Measurements from ENCODE around the gene ROR2.

- TF ChIP-seq POLR2A (IDR thresholded peaks at IDR 0.05) (no peak), CTCF (IDR thresholded peaks at IDR 0.05) (no peak)
Measured at GRCh38 chr9:91530829-91531228, 419.2 kb downstream of the ROR2 start.

Data from uterus (tissue), 2 donors.